ENCODE data around the gene PLEKHG1. TPM values are rescaled to one million over a fixed set of nuclear protein-coding genes. Genes with fewer than 3 reads are reported as not detected.

The PLEKHG1 gene
- total and polyA plus RNA-seq, 2 donors (not counting 1 experiment from before 2014, with no cell fraction given) = 66.2 to 450 TPM

- POLR2A ChIA-PET = interaction anchor here (0.5 kb wide), 1 partner anchor 26 kb away, joined by 3 read pairs; no protein-coding TSS in a partner anchor
- ATAC-seq (ENCODE audit: low read depth) = no peak
Measured at GRCh38 chr6:150584065-150584464, 15.6 kb upstream of the PLEKHG1 start.

GRCh38 chr6:150584596-150584995, 15.1 kb upstream of the PLEKHG1 start:
- Histone ChIP-seq H4K20me1 (ENCODE audit: control insufficient read depth, insufficient read depth, low read length, poor library complexity, severe bottlenecking) (no peaks in the 10 kb centered on the region), H3K4me1 (ENCODE audit: control insufficient read depth in 2 of 2, insufficient read depth in 2 of 2, low read length in 2 of 2) (no peaks in the 10 kb centered on the region), H3K9ac (ENCODE audit: low read length) (no peak overlapping the region), H3K27ac (ENCODE audit: low read length in 2 of 2) (no peak overlapping the region), H3K4me2 (replicated peaks; ENCODE audit: low read depth, low read length, poor library complexity, severe bottlenecking) (no peak overlapping the region), H2AFZ (ENCODE audit: insufficient read depth, low read depth, low read length, poor library complexity, severe bottlenecking) (no peak overlapping the region), H3K79me2 (ENCODE audit: control insufficient read depth, insufficient read depth, low read length) (no peaks in the 10 kb centered on the region), H3K4me3 (ENCODE audit: control extremely low read depth in 1 of 5, extremely low read depth in 1 of 5, insufficient read depth in 1 of 5, low read depth in 2 of 5, low read length in 4 of 5) (no peak overlapping the region), H3K27me3 (replicated peaks in 1 of 4; ENCODE audit: control extremely low read depth in 1 of 4, control insufficient read depth in 3 of 4, insufficient read depth in 4 of 4, low read length in 3 of 4) (peaks cover 0 to 4% (median 2%) of the 10 kb centered on the region in 4 experiments), H3K36me3 (replicated peaks in 1 of 2; ENCODE audit: control extremely low read depth in 1 of 2, control insufficient read depth in 1 of 2, extremely low read depth in 1 of 2, insufficient read depth in 2 of 2, low read length in 1 of 2) (no peaks in the 10 kb centered on the region), H3K9me3 (ENCODE audit: control extremely low read depth in 1 of 3, control insufficient read depth in 2 of 3, insufficient read depth in 1 of 3, low read length in 2 of 3) (no peaks in the 10 kb centered on the region)
- peaks cover 2% of the 10 kb centered on the region for H3K4me1 Mint-ChIP-seq
- H3K9me3 Mint-ChIP-seq (ENCODE audit: insufficient read depth) = no peaks in the 10 kb centered on the region
- no peak for ATAC-seq (ENCODE audit: low read depth)
- intact Hi-C loops (cut with micrococcal nuclease) = no loop called here
- H3K27ac Mint-ChIP-seq = no peak overlapping the region
- CTCF ChIA-PET = no interaction called here
- POLR2A ChIA-PET = no interaction called here
- H3K4me3 Mint-ChIP-seq = no peak overlapping the region
- H3K27me3 Mint-ChIP-seq = peaks cover 4% of the 10 kb centered on the region
- DNase-seq = no peak
- TF ChIP-seq CTCF (IDR thresholded peaks at IDR 0.05) (no peak), EZH2 (IDR thresholded peaks at IDR 0.05; ENCODE audit: borderline replicate concordance, insufficient read depth, low read depth, low read length, poor library complexity, severe bottlenecking) (no peak)
- 100% methylated on average over 1 of the region's 1 CpG for WGBS (ENCODE audit: insufficient coverage)

More at GRCh38 chr6:150584065-150584464, 15.6 kb upstream of the PLEKHG1 start:
- no peaks in the 10 kb centered on the region for H4K20me1 ChIP-seq (ENCODE audit: control insufficient read depth, insufficient read depth, low read length, poor library complexity, severe bottlenecking)
- WGBS (ENCODE audit: insufficient coverage) = 95% methylated on average over 4 of the region's 5 CpGs
- Mint-ChIP-seq H3K4me1 (peaks cover 2% of the 10 kb centered on the region), H3K4me3 (no peak overlapping the region), H3K27ac (no peak overlapping the region), H3K27me3 (peaks cover 6% of the 10 kb centered on the region), H3K9me3 (ENCODE audit: insufficient read depth) (no peaks in the 10 kb centered on the region)
- no peak overlapping the region for H2AFZ ChIP-seq (ENCODE audit: insufficient read depth, low read depth, low read length, poor library complexity, severe bottlenecking)
- CTCF ChIA-PET = no interaction called here
- no peak for DNase-seq
- H3K4me1 ChIP-seq (ENCODE audit: control insufficient read depth in 2 of 2, insufficient read depth in 2 of 2, low read length in 2 of 2) = no peaks in the 10 kb centered on the region
- no peak overlapping the region for H3K9ac ChIP-seq (ENCODE audit: low read length)
- intact Hi-C loops (cut with micrococcal nuclease) = no loop called here
- no peak overlapping the region for H3K27ac ChIP-seq (ENCODE audit: low read length in 2 of 2)
- peaks cover 0 to 4% (median 2%) of the 10 kb centered on the region in 4 experiments for H3K27me3 ChIP-seq (replicated peaks in 1 of 4; ENCODE audit: control extremely low read depth in 1 of 4, control insufficient read depth in 3 of 4, insufficient read depth in 4 of 4, low read length in 3 of 4)
- H3K9me3 ChIP-seq (ENCODE audit: control extremely low read depth in 1 of 3, control insufficient read depth in 2 of 3, insufficient read depth in 1 of 3, low read length in 2 of 3) = no peaks in the 10 kb centered on the region
- TF ChIP-seq EZH2 (IDR thresholded peaks at IDR 0.05; ENCODE audit: borderline replicate concordance, insufficient read depth, low read depth, low read length, poor library complexity, severe bottlenecking) = no peak
- H3K79me2 ChIP-seq (ENCODE audit: control insufficient read depth, insufficient read depth, low read length) = no peaks in the 10 kb centered on the region
- no peak overlapping the region for H3K4me3 ChIP-seq (ENCODE audit: control extremely low read depth in 1 of 5, extremely low read depth in 1 of 5, insufficient read depth in 1 of 5, low read depth in 2 of 5, low read length in 4 of 5)
- no peaks in the 10 kb centered on the region for H3K36me3 ChIP-seq (replicated peaks in 1 of 2; ENCODE audit: control extremely low read depth in 1 of 2, control insufficient read depth in 1 of 2, extremely low read depth in 1 of 2, insufficient read depth in 2 of 2, low read length in 1 of 2)
- no peak overlapping the region for H3K4me2 ChIP-seq (replicated peaks; ENCODE audit: low read depth, low read length, poor library complexity, severe bottlenecking)
